Jurkat, Clone E6-1 (cell line): Measurements from ENCODE around the gene CUBN.

Source experiments
- DNase-seq: peaks from one replicate; pipeline ENCODE4 v3.0.0-alpha.2; 2011; ENCODE audit warnings: low read depth, low spot score
- H3K4me3 ChIP-seq: 2 replicates; pipeline ENCODE4 v1.5.1; 2011; ENCODE audit warnings: mild to moderate bottlenecking, low read length, control low read depth, moderate library complexity

The CUBN gene

DNA sequence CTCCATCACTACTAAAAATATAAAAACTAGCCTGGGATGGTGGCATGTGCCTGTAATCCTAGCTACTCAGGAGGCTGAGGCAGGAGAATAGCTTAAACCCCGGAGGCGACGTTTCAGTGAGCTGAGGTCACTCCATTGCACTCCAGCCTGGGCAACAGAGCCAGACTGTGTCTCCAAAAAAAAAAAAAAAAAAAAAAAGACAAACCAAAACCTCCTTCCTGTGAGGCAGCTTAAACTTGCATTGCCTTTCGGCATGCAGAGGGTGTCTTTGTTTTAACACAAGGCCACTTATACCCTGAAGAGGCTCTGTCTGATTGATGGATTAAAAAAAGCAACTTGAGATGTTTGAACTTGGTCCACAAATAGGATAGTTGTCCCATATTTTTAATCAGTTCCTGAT lies 184.0 kb downstream of the CUBN start:
- no peak overlapping the region for H3K4me3 ChIP-seq
- DNase-seq, result no peak

DNA sequence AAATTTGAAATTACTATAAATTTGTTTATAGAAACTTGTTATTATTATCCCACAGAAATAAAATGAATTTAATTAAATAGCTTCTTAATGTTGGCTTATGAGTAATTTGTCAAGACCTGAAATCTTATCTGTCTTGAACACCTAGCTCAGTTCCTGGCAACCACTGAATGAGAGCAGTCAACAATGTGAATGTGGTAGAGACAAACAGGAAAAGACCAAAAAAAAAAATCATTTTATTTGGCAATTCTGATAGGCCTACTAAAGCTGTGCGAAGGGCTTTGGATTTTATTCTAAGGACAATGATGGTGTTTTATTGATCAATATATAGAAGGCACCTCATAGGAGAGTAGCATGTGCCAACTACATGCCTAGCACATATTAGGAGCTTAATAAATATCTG lies 184.6 kb downstream of the CUBN start:
- no peak overlapping the region for H3K4me3 ChIP-seq
- DNase-seq, result no peak

GRCh38 chr10:16944402-16944801 lies 185.2 kb downstream of the CUBN start:
- no peak for DNase-seq
- no peak overlapping the region for H3K4me3 ChIP-seq

- no peak for DNase-seq
- H3K4me3 ChIP-seq, result no peak overlapping the region
These were observed 186.0 kb downstream of the CUBN start for GRCh38 chr10:16943295-16944285.

DNA sequence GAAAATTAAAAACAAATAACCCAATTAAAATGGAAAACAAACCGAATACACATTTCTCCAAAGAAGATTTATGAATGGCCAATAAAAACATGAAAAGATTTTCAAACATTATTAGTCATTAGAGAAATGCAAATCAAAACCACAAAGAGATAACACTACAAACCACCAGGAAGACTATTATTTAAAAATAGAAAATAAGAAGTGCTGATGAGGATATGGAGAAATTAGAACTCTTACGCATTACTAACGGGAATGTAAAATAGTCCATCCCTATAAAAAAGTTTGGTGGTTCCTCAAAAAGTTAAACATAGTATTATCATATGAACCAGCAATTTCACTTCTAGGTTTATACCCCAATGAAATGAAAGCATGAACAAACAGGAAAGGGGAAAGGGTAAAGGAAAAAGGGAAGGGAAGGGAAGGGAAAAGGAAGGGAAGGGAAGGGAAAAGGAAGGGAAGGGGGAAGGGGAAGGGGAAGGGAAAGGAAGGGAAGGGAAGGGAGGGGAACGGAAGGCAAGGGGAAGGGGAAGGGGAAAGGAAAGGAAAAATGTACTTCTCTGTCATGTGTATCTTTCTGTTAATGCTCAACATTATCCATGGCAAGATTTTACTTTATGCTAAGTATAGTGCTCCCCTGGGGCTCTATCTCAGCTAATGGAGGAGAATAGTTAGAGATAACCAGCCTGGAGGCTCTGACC lies 187.1 kb downstream of the CUBN start:
- no peak for DNase-seq
- no peak overlapping the region for H3K4me3 ChIP-seq

DNA sequence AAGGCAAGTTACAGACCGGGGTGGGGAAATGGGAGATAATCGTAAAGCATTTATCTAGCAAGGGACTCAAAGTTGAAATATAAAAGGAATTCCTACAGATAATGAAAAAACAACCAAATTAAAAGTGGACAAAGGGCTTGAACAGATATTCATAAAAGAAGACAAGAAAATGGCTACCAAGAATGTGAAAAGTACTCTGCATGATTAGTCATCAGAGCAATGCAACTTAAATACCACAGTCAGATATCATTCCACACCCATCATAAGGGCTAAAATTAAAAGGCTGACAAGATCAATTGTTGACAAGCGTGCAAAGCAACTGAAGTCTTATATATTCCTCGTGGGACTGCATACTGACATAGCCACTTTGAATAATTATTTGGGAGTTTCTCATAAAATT lies 187.7 kb downstream of the CUBN start:
- H3K4me3 ChIP-seq, result no peak overlapping the region
- no peak for DNase-seq

- DNase-seq, result no peak
- no peak overlapping the region for H3K4me3 ChIP-seq
These were observed 188.5 kb downstream of the CUBN start for GRCh38 chr10:16941067-16941466.

GRCh38 chr10:16938952-16939351 lies 190.7 kb downstream of the CUBN start:
- H3K4me3 ChIP-seq, result no peak overlapping the region
- no peak for DNase-seq

DNA sequence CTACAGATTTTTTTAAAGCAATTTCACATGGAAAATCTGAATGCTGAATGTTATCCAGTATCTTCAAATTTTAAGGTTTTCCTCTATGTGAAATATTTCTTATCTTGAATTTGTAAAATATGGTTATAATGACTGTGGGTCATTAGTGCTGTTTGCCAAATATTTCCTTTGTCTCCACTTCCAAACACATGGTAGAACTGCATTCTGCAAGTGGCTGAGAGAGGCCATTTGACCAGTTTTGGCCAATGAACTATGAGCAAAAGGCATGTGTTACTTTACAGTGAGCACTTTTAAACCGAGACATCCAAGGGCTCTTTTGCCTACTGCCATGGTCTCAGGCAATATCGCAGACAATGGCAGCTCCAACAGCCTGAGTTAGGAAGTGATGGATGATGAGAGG lies 195.2 kb downstream of the CUBN start:
- DNase-seq, result no peak
- H3K4me3 ChIP-seq, result no peak overlapping the region

DNA sequence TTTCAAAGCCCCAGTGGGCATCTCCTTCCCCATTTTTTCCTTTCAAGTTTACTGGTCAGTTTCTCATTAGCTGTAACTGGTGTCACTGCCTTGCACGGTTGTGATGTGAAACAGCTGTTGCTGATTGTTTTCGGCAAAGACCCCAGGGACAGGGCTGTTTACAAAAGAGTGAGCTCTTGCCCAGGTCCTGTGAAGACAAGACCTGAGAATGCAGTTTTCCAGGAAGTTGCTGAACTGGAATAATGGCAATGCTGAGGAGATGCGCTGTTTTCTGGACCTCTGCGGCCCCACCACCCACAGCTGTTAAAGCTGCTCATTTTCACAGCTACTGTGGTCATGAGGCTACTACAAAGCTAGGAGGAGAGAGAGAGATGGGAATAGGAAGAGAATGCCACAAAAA lies 195.8 kb downstream of the CUBN start:
- no peak overlapping the region for H3K4me3 ChIP-seq
- DNase-seq, result no peak

DNA sequence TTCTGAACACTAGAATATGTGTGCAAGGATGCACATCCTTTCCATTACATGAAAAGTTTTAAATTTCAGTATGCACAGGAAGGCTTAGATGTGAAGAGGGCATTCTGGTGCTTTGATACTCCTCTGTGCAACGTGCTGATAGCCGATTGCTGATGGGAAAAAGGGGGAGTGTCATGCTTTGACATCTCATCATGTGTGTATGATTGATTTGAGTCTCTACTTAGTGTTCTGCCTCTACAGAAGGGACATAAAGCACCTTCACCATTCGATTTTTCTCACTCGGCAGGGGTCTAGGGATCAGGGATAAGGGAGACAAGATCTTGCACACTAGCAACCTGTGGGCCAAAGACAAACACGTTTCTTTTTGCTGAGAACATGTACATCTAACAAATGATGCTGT lies 197.7 kb downstream of the CUBN start:
- no peak overlapping the region for H3K4me3 ChIP-seq
- DNase-seq, result no peak

DNA sequence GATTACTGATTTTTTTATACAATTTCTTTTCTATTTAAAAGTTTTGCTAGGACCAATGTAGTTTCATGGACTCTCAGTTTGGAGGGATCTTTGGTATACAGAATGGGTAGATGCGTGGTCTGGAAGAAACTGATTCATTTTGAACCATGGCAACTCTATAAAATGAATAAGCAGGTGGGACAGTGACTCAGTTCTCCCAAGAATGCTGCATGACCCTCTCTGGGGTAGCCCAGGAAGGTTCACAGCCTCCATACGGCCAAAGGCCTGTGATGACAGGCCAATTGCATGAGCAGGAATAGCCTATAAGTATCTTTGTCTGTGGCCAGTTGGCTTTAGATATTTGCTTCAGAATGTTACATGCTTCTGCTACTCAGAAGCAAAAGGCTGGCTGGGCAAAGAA lies 199.1 kb downstream of the CUBN start:
- H3K4me3 ChIP-seq, result no peak overlapping the region

DNA sequence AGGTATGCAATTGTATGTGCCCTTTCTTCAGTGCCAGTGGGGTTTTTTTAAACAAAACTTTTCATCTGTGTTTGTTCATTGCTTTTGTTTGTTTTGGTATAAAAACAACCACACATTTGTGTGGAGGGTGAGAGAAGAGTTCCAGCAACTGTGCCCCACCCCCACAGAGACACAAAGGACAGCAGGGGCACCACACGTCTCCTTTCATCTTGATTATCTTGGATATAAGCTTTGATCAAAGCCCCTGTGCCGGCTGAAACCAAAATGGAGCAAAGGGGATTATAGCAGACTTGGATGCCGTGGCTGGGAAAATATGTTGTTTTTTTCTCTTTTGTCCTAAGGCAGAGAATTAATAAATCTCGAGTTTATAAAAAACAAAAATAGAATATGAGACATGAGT lies 200.5 kb downstream of the CUBN start:
- H3K4me3 ChIP-seq, result no peak overlapping the region

More for the DNA sequence above, 199.1 kb downstream of the CUBN start:
- DNase-seq, result no peak

DNA sequence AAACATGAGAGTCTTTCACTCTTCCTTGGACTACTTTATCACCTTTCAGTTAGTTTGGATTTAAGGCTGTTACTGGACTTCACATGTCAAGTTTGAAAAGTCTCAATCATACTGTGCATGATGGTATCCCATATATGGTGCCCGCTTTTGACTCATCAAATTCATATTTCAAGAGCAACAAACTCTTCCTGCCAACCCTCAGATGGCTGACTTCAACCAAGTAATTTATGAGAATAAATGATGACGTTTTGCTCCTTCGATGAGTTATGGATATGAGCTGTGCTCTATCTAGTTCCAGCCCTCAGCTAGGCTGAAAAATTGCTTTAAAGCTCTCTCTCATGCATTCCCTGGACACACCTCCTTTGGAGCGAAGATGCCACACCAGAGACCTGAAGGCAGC lies 202.1 kb downstream of the CUBN start:
- DNase-seq, result no peak
- H3K4me3 ChIP-seq, result no peak overlapping the region

More for the DNA sequence above, 200.5 kb downstream of the CUBN start:
- no peak for DNase-seq

DNA sequence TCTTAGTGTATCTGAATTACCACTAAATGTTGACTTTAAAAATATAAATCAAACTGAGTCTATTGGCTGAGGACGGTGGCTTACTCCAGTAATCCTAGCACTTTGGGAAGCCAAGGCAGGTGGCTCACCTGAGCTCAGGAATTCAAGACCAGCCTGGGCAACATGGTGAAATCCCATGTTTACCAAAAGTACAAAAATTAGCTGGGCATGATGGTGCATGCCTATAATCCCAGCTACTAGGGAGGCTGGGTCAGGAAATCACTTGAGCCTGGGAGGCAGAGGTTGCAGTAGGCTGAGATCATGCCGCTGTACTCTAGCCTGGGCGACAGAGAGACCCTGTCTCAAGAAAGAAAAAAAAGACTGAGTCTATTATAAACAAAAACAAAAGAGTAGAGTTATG lies 205.9 kb downstream of the CUBN start:
- no peak overlapping the region for H3K4me3 ChIP-seq
- no peak for DNase-seq

GRCh38 chr10:16923309-16923708 lies 206.3 kb downstream of the CUBN start:
- DNase-seq, result no peak
- H3K4me3 ChIP-seq, result no peak overlapping the region

DNA sequence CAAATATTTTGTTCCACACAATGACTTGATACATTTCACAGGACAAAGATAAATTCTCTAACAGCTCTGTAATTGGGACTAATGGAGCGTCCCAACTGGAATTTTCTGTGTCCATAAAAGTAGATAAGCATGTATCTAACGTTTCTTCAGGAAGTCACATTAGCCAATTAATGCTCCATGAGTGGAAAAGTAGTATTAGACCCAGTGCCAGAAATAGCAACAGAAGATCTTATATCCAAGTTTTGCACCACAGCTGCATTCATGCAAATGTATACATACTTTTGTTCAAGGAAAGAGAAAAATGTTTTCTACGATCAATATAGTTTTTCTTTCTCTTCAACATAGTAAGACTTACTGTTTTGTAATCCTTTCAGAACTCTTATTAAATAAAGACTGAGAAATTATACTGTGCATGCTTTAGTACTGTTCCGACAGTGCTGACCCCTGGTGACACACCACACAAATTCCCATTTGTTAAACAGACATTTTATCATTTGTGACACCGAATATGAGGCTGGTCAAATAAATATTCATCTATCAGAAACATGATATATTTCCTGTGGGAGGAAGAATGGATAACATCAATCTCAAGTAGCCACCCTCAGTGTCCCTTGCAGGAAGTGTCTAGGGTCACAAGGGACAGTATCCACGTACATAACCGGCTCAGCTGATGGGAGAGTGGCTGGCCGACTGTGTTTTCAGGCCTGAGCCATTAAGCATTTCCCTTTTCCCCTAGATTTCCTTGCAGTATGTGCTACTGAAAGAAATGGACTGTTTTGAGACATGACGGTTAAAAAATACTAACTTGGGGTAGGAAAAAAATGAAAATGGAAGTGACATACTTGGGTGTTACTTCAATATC lies 210.3 kb downstream of the CUBN start:
- no peak for DNase-seq
- H3K4me3 ChIP-seq, result no peak overlapping the region

DNA sequence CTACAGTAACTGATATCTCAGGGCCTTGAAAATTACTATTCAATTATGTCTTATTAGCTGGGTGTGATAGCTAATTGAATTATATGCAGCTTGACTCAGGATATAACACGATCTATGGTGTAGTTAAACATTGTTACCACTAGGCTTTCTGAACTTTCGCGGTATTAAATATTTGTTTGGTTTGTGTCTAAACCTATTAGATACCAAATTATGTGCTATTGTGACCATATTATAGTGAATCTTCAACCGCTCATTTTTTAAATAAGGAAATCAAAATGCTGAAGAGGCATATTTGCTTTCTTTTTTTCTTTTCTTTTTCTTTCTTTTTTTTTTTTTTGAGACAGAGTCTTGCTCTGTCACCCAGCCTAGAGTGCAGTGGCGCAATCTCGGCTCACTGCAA lies 213.1 kb downstream of the CUBN start:
- DNase-seq, result no peak

DNA sequence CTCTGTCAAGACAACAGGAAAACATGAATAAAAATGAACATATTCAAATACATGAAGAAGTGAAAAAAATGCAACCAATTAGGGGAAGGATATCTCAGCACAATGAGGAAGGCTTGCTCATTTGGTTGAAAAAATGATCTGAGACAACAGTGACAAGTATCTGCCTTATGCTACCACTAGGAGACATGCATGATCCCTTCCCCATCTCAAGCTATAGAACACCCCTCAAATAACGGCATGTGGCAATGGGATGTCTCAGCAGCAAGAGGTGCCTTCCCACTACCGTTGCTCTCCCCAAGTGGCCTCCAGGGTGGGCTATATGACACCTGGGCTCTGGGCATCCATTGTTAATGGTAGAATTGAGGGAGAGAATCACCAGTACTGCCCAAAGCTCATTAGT lies 214.3 kb downstream of the CUBN start:
- H3K4me3 ChIP-seq, result no peak overlapping the region
- DNase-seq, result peak; percentile 41

More for the DNA sequence above, 213.1 kb downstream of the CUBN start:
- no peak overlapping the region for H3K4me3 ChIP-seq

GRCh38 chr10:16913266-16913665 lies 216.3 kb downstream of the CUBN start:
- H3K4me3 ChIP-seq, result no peak overlapping the region
- DNase-seq, result no peak
